Endothelial cell of umbilical vein (primary cell): ENCODE results near the gene CDC45. TPM values are rescaled to one million over a fixed set of nuclear protein-coding genes. Genes with fewer than 3 reads are reported as not detected.

Source experiments
- BruUV-seq: library from RNA; stranded (reverse); fragments of 400-500 nt; replicated peaks from 2 replicates; lab custom pipeline; 2021; lab: Mats Ljungman, UMichigan
- CTCF ChIA-PET: fragments of 300-600, 350-600 bp; sonication (Branson Sonifier 250); formaldehyde crosslinking; loops from one replicate; lab custom pipeline; 2021; ENCODE audit warnings: antibody characterized with exemption, inconsistent platforms; lab: Charles Lee
- POLR2A ChIA-PET: fragments of 300-600, 350-600 bp; sonication (Branson Sonifier 250); formaldehyde crosslinking; loops from one replicate; lab custom pipeline; 2021; ENCODE audit warnings: antibody characterized with exemption, inconsistent platforms; lab: Charles Lee
- DNase-seq: peaks from one replicate; pipeline ENCODE4 v3.0.0-alpha.2; 2011; ENCODE audit warnings: low read depth, low spot score
- FAIRE-seq: peaks from 2 replicates; lab custom pipeline; 2011; peaks lifted over from hg19 to GRCh38; lab: Jason Lieb, UNC
- H2AFZ ChIP-seq: 2 replicates; pipeline ENCODE4 v1.6.0; 2012; ENCODE audit warnings: low read depth, low read length, control low read depth, inconsistent platforms
- H3K27ac ChIP-seq: 2 replicates; pipeline ENCODE4 v1.5.1; 2011; ENCODE audit warnings: low read depth, mild to moderate bottlenecking, control low read depth, low read length, moderate library complexity; ENCODE audit not compliant: insufficient read depth
- H3K27me3 ChIP-seq, 2 experiments: 2 replicates each; pipeline versions ENCODE4 v1.6.0 to v1.6.1; 2011; ENCODE audit warnings: low read length in 2 of 2, mixed read lengths in 1 of 2; ENCODE audit not compliant: control insufficient read depth in 2 of 2, insufficient read depth in 2 of 2
- H3K36me3 ChIP-seq, 2 experiments: 2 replicates in 1 of 2; 3 replicates in 1 of 2; pipeline ENCODE4 v1.5.1; 2011; ENCODE audit warnings: low read length in 2 of 2, mild to moderate bottlenecking in 1 of 2, moderate library complexity in 1 of 2; ENCODE audit not compliant: control insufficient read depth in 2 of 2, insufficient read depth in 2 of 2; ENCODE audit errors: extremely low read depth in 1 of 2
- H3K4me1 ChIP-seq: 3 replicates; pipeline ENCODE4 v1.5.1; 2011; ENCODE audit warnings: mild to moderate bottlenecking, low read length; ENCODE audit not compliant: control insufficient read depth, insufficient read depth; ENCODE audit errors: extremely low read depth
- H3K4me2 ChIP-seq: 2 replicates; pipeline ENCODE4 v1.6.1; 2011; ENCODE audit warnings: low read length, control low read depth, mixed read lengths; ENCODE audit not compliant: insufficient read depth
- H3K4me3 ChIP-seq, 3 experiments: fragments of 200-600 bp in 1 of 3; sonication (generic), shearing (Covaris generic) in 1 of 3; replicated peaks in 1 of 3; 2 replicates each; pipeline ENCODE4 v1.5.1; 2011 to 2016; ENCODE audit warnings: control low read depth in 3 of 3, low read length in 3 of 3, mild to moderate bottlenecking in 2 of 3, inconsistent platforms in 1 of 3, low read depth in 1 of 3, moderate library complexity in 1 of 3; ENCODE audit not compliant: insufficient read depth in 1 of 3
- H3K79me2 ChIP-seq: 2 replicates; pipeline ENCODE4 v1.6.0; 2012; ENCODE audit warnings: low read length, inconsistent platforms; ENCODE audit not compliant: control insufficient read depth, insufficient read depth
- H3K9ac ChIP-seq: replicated peaks from 2 replicates; pipeline ENCODE3; 2011; ENCODE audit warnings: low read length, control low read depth; ENCODE audit not compliant: insufficient read depth; ENCODE audit errors: extremely low read depth
- H3K9me1 ChIP-seq: replicated peaks from 3 replicates; pipeline ENCODE4 v1.6.0; 2011; ENCODE audit warnings: mild to moderate bottlenecking, low read length; ENCODE audit not compliant: control insufficient read depth, insufficient read depth; ENCODE audit errors: extremely low read depth
- H3K9me3 ChIP-seq: replicated peaks from 2 replicates; pipeline ENCODE4 v1.5.1; 2012; ENCODE audit warnings: low read length, inconsistent platforms; ENCODE audit not compliant: control insufficient read depth, insufficient read depth
- H4K20me1 ChIP-seq: replicated peaks from 2 replicates; pipeline ENCODE3; 2011; ENCODE audit warnings: mild to moderate bottlenecking, low read length; ENCODE audit not compliant: control insufficient read depth, insufficient read depth; ENCODE audit errors: extremely low read depth
- CTCF ChIP-seq, 2 donors: IDR thresholded peaks; 1 replicate in 1 of 2; 2 replicates in 1 of 2; pipeline ENCODE4 v1.5.1; 2011; ENCODE audit warnings: low read length in 2 of 2, mild to moderate bottlenecking in 2 of 2, moderate library complexity in 2 of 2, control low read depth in 1 of 2, inconsistent platforms in 1 of 2, low read depth in 1 of 2; ENCODE audit not compliant: insufficient read depth in 1 of 2; ENCODE audit errors: extremely low read depth in 1 of 2
- EZH2 ChIP-seq: IDR thresholded peaks from 2 replicates; pipeline ENCODE4 v1.6.1; 2012; ENCODE audit warnings: borderline replicate concordance, low read depth, mild to moderate bottlenecking, moderate library complexity, low read length, inconsistent platforms; ENCODE audit not compliant: severe bottlenecking
- FOS ChIP-seq: IDR thresholded peaks from 2 replicates; pipeline ENCODE4 v1.6.1; 2011; ENCODE audit warnings: mild to moderate bottlenecking, low read length, moderate library complexity, borderline replicate concordance; ENCODE audit not compliant: insufficient read depth
- GATA2 ChIP-seq: IDR thresholded peaks from 2 replicates; pipeline ENCODE4 v1.7.0; 2011; ENCODE audit warnings: low read depth, mild to moderate bottlenecking, moderate library complexity, mixed read lengths, low read length; ENCODE audit not compliant: insufficient read length, insufficient read depth
- JUN ChIP-seq: IDR thresholded peaks from 2 replicates; pipeline ENCODE4 v1.6.1; 2011; ENCODE audit warnings: borderline replicate concordance, low read depth; ENCODE audit not compliant: insufficient read length, insufficient read depth
- MYC ChIP-seq: IDR thresholded peaks from one replicate; pipeline ENCODE4 v1.6.1; 2011; ENCODE audit warnings: mild to moderate bottlenecking, low read depth, low read length
- POLR2A ChIP-seq: IDR thresholded peaks from 2 replicates; pipeline ENCODE4 v1.6.1; 2012; ENCODE audit warnings: low read depth, mild to moderate bottlenecking, control low read depth, low read length
- POLR2AphosphoS5 ChIP-seq: IDR thresholded peaks from 2 replicates; pipeline ENCODE4 v1.6.1; 2012; ENCODE audit warnings: low read depth, mild to moderate bottlenecking, control low read depth, low read length, moderate library complexity; ENCODE audit not compliant: insufficient read depth
- dilution Hi-C: fragments of 300-500 bp; cut with MboI; formaldehyde crosslinking; loops from one replicate; pipeline ENCODE4 v1.15.0; 2019; ENCODE audit warnings: low sequenced_read_pairs; ENCODE audit not compliant: extremely low pct_ligation_motif_present
- intact Hi-C: fragments of 100-400 bp; cut with micrococcal nuclease; formaldehyde crosslinking; loops from one replicate; pipeline ENCODE4 v1.10.0; 2022
- polyA plus RNA-seq, 4 experiments: library from polyadenylated mRNA; depleted of rRNA in 3 of 4; stranded (reverse) in 3 of 4; unstranded in 1 of 4; fragments of >200 nt; gene quantifications; 2 replicates each; pipeline versions ENCODE4 v1.2.1 to v1.2.3, GENCODE V29; 2011 to 2012; ENCODE audit warnings: missing spikeins in 1 of 4
- total RNA-seq: library from RNA; stranded (reverse); gene quantifications from 2 replicates; pipeline ENCODE4 v1.2.3, GENCODE V29; 2021
- TF ChIP-seq, protein P1 (sequence below): IDR thresholded peaks from 2 replicates; pipeline ENCODE4 v1.6.1; 2011; ENCODE audit not compliant: insufficient read depth, insufficient read length

Gene CDC45
- total and polyA plus RNA-seq, 2 donors (not counting 3 experiments of a cell fraction or from before 2014, with no cell fraction given), result 36.6 to 40.6 TPM

DNA sequence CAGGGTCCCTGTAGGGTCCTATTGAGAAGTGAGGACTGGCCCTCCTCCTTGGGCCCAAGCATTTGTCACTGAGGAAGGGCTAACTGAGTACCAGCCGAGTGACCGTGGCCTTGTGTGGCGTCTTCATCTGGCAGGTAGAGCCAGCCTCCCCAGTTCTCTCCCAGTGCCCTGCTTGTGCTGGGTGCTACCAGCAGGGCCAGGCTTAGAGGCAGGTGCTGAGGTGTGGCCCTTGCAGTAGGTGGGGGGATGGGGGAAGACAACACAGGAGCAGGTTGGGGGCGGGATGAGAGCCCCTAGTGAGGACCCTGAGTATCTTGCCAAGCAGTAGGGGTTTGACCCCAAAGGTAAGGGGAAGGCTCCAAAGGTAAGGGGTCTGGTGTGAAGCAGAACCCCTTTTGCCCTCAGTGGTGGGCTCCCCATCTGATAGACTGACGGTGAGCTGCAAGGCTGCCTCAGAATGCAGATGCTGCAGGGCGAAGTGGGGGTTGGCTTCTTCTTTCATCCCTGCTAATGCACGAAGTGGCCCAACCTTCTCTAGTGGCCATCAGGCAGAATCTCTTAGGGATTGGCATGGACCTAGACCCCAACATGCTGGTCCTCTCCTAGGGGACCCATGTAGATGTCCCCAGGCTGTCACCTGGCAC, 19.6 kb downstream of the CDC45 start:
- no peak for DNase-seq
- no peaks in the 10 kb centered on the region for H4K20me1 ChIP-seq
- intact Hi-C loops, result no loop called here
- H3K27ac ChIP-seq, result no peak overlapping the region
- no TSS peak for BruUV-seq
- ChIA-PET POLR2A (no interaction called here), CTCF (interaction anchor here (6.6 kb wide), 1 partner anchor 130 kb away, joined by 358 read pairs; no protein-coding TSS in a partner anchor)
- dilution Hi-C loops, result no loop called here
- TF ChIP-seq, protein P1, sequence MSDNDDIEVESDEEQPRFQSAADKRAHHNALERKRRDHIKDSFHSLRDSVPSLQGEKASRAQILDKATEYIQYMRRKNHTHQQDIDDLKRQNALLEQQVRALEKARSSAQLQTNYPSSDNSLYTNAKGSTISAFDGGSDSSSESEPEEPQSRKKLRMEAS, result no peak
- no peak for TF ChIP-seq EZH2
- no peak for TF ChIP-seq FOS
- TF ChIP-seq MYC, result no peak
- TF ChIP-seq JUN, result no peak
- no peak for TF ChIP-seq POLR2AphosphoS5
- no peak for TF ChIP-seq GATA2
- TF ChIP-seq CTCF (IDR thresholded peaks at IDR 0.05; ENCODE audit: extremely low read depth in 1 of 2, insufficient read depth in 1 of 2, low read depth in 1 of 2, low read length in 2 of 2), result no peak
- no peak for TF ChIP-seq POLR2A
- H3K9me3 ChIP-seq, result no peaks in the 10 kb centered on the region
- no peak overlapping the region for H3K9ac ChIP-seq
- H3K27me3 ChIP-seq, result no peaks in the 10 kb centered on the region
- no peak overlapping the region for H3K4me3 ChIP-seq
- H3K4me2 ChIP-seq, result no peak overlapping the region
- H3K36me3 ChIP-seq, result peaks cover 0 to 2% of the 10 kb centered on the region in 2 experiments
- no peaks in the 10 kb centered on the region for H3K79me2 ChIP-seq
- no peaks in the 10 kb centered on the region for H3K9me1 ChIP-seq
- no peak for FAIRE-seq
- no peaks in the 10 kb centered on the region for H3K4me1 ChIP-seq
- no peak overlapping the region for H2AFZ ChIP-seq
